Measurements from ENCODE around the gene SEC63. TPM values are rescaled to one million over a fixed set of nuclear protein-coding genes. Genes with fewer than 3 reads are reported as not detected.
"Not testable (repeated sequence)": the region's sequence is repeated elsewhere in the genome, so short reads cannot be mapped to it uniquely, and the experiment has no call there.

The SEC63 gene
- total RNA-seq, 1 experiment from 2014 or later: 101 TPM

GRCh38 chr6:107917451-107918375 lies 40.3 kb downstream of the SEC63 start:
- no peak overlapping the region for H3K4me2 ChIP-seq
- TF ChIP-seq CTCF (conservative IDR thresholded peaks at IDR 0.05) (no peak), EZH2 (IDR thresholded peaks at IDR 0.05; ENCODE audit: low read depth) (no peak)
- ChIA-PET POLR2A (ENCODE audit: unreplicated experiment) (no interaction called here), CTCF (interaction anchor here (0.6 kb wide), 1 partner anchor 41 kb away, joined by 21 read pairs; no protein-coding TSS in a partner anchor)
- BruUV-seq (replicated peaks): no TSS peak
- no peak overlapping the region for H3K27ac ChIP-seq
- no peaks in the 10 kb centered on the region for H3K27me3 ChIP-seq (ENCODE audit: insufficient read depth, low read depth)
- H3K4me1 ChIP-seq (replicated peaks; ENCODE audit: insufficient read depth): no peaks in the 10 kb centered on the region
- intact Hi-C loops (cut with micrococcal nuclease; ENCODE audit: unreplicated experiment): no loop called here
- no peak overlapping the region for H3K4me3 ChIP-seq
- no peaks in the 10 kb centered on the region for H3K9me2 ChIP-seq (ENCODE audit: insufficient read depth)
- peaks cover 13% of the 10 kb centered on the region for H4K20me1 ChIP-seq (ENCODE audit: insufficient read depth)
- no peak for DNase-seq
- peaks cover 3% of the 10 kb centered on the region; the same call in 1 of the 2 replicates for H3K79me2 ChIP-seq (ENCODE audit: low read depth)
- H2AFZ ChIP-seq: no peak overlapping the region
- no peaks in the 10 kb centered on the region for H3K9me3 ChIP-seq (ENCODE audit: insufficient read depth, low read depth)
- peaks cover 5% of the 10 kb centered on the region for H3F3A ChIP-seq (ENCODE audit: insufficient read depth, low read depth)
- H3K36me3 ChIP-seq (ENCODE audit: low read depth): peaks cover 50% of the 10 kb centered on the region

- H3K9me3 ChIP-seq (ENCODE audit: insufficient read depth, low read depth); POLR2A ChIA-PET (ENCODE audit: unreplicated experiment); H3K27me3 ChIP-seq (ENCODE audit: insufficient read depth, low read depth); H3K4me2 ChIP-seq; DNase-seq; H3K27ac ChIP-seq; intact Hi-C loops (cut with micrococcal nuclease; ENCODE audit: unreplicated experiment); CTCF ChIA-PET; H3F3A ChIP-seq (ENCODE audit: insufficient read depth, low read depth); H2AFZ ChIP-seq; BruUV-seq (replicated peaks); H3K9me2 ChIP-seq (ENCODE audit: insufficient read depth); H3K79me2 ChIP-seq (ENCODE audit: low read depth); H3K4me1 ChIP-seq (replicated peaks; ENCODE audit: insufficient read depth); H3K4me3 ChIP-seq: not testable (repeated sequence)
- Histone ChIP-seq H3K36me3 (ENCODE audit: low read depth) (peaks cover 50% of the 10 kb centered on the region), H4K20me1 (ENCODE audit: insufficient read depth) (peaks cover 17% of the 10 kb centered on the region)
Measured at GRCh38 chr6:107916961-107917360, 41.0 kb downstream of the SEC63 start.

- H3K4me3 ChIP-seq: no peak overlapping the region
- H3K27ac ChIP-seq: no peak overlapping the region
- no TSS peak for BruUV-seq (replicated peaks)
- DNase-seq: no peak
- H3K9me2 ChIP-seq (ENCODE audit: insufficient read depth): no peaks in the 10 kb centered on the region
- H3K36me3 ChIP-seq (ENCODE audit: low read depth): peaks cover 43% of the 10 kb centered on the region
- ChIA-PET POLR2A (ENCODE audit: unreplicated experiment) (no interaction called here), CTCF (no interaction called here)
- peaks cover 5% of the 10 kb centered on the region for H3F3A ChIP-seq (ENCODE audit: insufficient read depth, low read depth)
- no peaks in the 10 kb centered on the region; the same call in 1 of the 2 replicates for H3K79me2 ChIP-seq (ENCODE audit: low read depth)
- no peak overlapping the region for H2AFZ ChIP-seq
- peaks cover 30% of the 10 kb centered on the region for H4K20me1 ChIP-seq (ENCODE audit: insufficient read depth)
- H3K4me2 ChIP-seq: no peak overlapping the region
- no peaks in the 10 kb centered on the region for H3K4me1 ChIP-seq (replicated peaks; ENCODE audit: insufficient read depth)
- H3K27me3 ChIP-seq (ENCODE audit: insufficient read depth, low read depth): no peaks in the 10 kb centered on the region
- intact Hi-C loops (cut with micrococcal nuclease; ENCODE audit: unreplicated experiment): no loop called here
- H3K9me3 ChIP-seq (ENCODE audit: insufficient read depth, low read depth): no peaks in the 10 kb centered on the region
- TF ChIP-seq EZH2 (IDR thresholded peaks at IDR 0.05; ENCODE audit: low read depth): no peak
Measured at GRCh38 chr6:107911692-107912091, 46.3 kb downstream of the SEC63 start.

- H3F3A ChIP-seq (ENCODE audit: insufficient read depth, low read depth): peaks cover 25% of the 10 kb centered on the region
- ChIA-PET CTCF (no interaction called here), POLR2A (ENCODE audit: unreplicated experiment) (interaction anchor here (0.8 kb wide), 1 partner anchor 70 kb away, joined by 12 read pairs; no protein-coding TSS in a partner anchor)
- H3K27ac ChIP-seq: peak overlapping the region; percentile 68
- no peaks in the 10 kb centered on the region; the same call in none of the 2 replicates for H3K9me2 ChIP-seq (ENCODE audit: insufficient read depth)
- H2AFZ ChIP-seq: no peak overlapping the region
- peak; percentile 37 to 79 for DNase-seq
- H3K27me3 ChIP-seq (ENCODE audit: insufficient read depth, low read depth): no peaks in the 10 kb centered on the region
- no TSS peak for BruUV-seq (replicated peaks)
- intact Hi-C loops (cut with micrococcal nuclease; ENCODE audit: unreplicated experiment): no loop called here
- H3K79me2 ChIP-seq (ENCODE audit: low read depth): no peaks in the 10 kb centered on the region; the same call in 1 of the 2 replicates
- 0 out of 2 replicates have a peak overlapping the region, but pooled peaks have one; percentile 3 for H3K4me2 ChIP-seq
- TF ChIP-seq CTCF (conservative IDR thresholded peaks at IDR 0.05): no peak
- TF ChIP-seq EZH2 (IDR thresholded peaks at IDR 0.05; ENCODE audit: low read depth): no peak
- no peaks in the 10 kb centered on the region for H3K9me3 ChIP-seq (ENCODE audit: insufficient read depth, low read depth)
- no peaks in the 10 kb centered on the region; the same call in none of the 2 replicates for H4K20me1 ChIP-seq (ENCODE audit: insufficient read depth)
- H3K36me3 ChIP-seq (ENCODE audit: low read depth): peaks cover 49% of the 10 kb centered on the region
- H3K4me3 ChIP-seq: no peak overlapping the region
- peaks cover 17% of the 10 kb centered on the region for H3K4me1 ChIP-seq (replicated peaks; ENCODE audit: insufficient read depth)
Measured at GRCh38 chr6:107894809-107895396, 63.1 kb downstream of the SEC63 start.

- H3K79me2 ChIP-seq (ENCODE audit: low read depth); H3K9me3 ChIP-seq (ENCODE audit: insufficient read depth, low read depth); DNase-seq; H3K4me3 ChIP-seq; H4K20me1 ChIP-seq (ENCODE audit: insufficient read depth); H2AFZ ChIP-seq; BruUV-seq (replicated peaks); H3K4me2 ChIP-seq; H3K27me3 ChIP-seq (ENCODE audit: insufficient read depth, low read depth); POLR2A ChIA-PET (ENCODE audit: unreplicated experiment); H3K27ac ChIP-seq; intact Hi-C loops (cut with micrococcal nuclease; ENCODE audit: unreplicated experiment); CTCF ChIA-PET; H3K9me2 ChIP-seq (ENCODE audit: insufficient read depth): not testable (repeated sequence)
- H3K36me3 ChIP-seq (ENCODE audit: low read depth): peaks cover 39% of the 10 kb centered on the region
- H3F3A ChIP-seq (ENCODE audit: insufficient read depth, low read depth): peaks cover 16% of the 10 kb centered on the region
- peaks cover 13% of the 10 kb centered on the region for H3K4me1 ChIP-seq (replicated peaks; ENCODE audit: insufficient read depth)
Measured at GRCh38 chr6:107890431-107890830, 67.6 kb downstream of the SEC63 start.

Measured in PC-9 (cell line).